SK-N-MC (cell line): ENCODE data around the gene ARHGEF1.

ENCODE experiments used
- FOXP2 ChIP-seq: optimal IDR thresholded peaks from 2 replicates; pipeline ENCODE3; 2011; ENCODE audit warnings: mild to moderate bottlenecking, moderate library complexity; ENCODE audit not compliant: insufficient read depth; ENCODE audit errors: extremely low read length, control extremely low read depth
- POLR2AphosphoS5 ChIP-seq: IDR thresholded peaks from 2 replicates; pipeline ENCODE4 v1.6.1; 2012; ENCODE audit warnings: mild to moderate bottlenecking, low read depth, low read length, borderline replicate concordance

DNA sequence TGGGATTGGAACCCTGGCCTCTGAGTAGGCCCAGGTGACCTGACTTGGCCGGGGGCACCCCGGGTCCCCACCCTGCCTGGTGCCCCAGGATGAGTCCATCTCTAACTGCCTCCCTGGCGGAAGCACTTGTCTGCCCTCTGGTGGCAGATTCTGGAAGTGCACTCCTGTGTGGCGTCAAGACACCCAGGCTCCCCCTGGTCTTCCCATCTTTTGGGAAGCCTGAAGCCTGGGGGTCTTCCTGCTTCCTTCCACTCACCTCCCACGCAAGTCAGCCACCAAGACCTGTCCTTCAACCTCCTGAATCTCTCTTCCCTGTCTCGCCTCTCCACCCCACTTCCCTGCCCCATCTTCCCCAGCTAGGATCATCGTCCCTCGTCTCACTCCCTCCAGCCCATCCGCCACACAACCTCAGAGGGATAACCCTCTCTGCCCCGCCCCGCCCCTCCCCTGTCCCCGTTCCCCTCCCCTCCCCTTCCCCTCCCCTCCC, 68.7 kb downstream of the ARHGEF1 start:
- no peak for TF ChIP-seq FOXP2
- TF ChIP-seq POLR2AphosphoS5, result no peak
